ENCODE data around the gene MSH3.

GRCh38 chr5:80825786-80826460, 171.5 kb downstream of the MSH3 start:
- TF ChIP-seq, protein P1, sequence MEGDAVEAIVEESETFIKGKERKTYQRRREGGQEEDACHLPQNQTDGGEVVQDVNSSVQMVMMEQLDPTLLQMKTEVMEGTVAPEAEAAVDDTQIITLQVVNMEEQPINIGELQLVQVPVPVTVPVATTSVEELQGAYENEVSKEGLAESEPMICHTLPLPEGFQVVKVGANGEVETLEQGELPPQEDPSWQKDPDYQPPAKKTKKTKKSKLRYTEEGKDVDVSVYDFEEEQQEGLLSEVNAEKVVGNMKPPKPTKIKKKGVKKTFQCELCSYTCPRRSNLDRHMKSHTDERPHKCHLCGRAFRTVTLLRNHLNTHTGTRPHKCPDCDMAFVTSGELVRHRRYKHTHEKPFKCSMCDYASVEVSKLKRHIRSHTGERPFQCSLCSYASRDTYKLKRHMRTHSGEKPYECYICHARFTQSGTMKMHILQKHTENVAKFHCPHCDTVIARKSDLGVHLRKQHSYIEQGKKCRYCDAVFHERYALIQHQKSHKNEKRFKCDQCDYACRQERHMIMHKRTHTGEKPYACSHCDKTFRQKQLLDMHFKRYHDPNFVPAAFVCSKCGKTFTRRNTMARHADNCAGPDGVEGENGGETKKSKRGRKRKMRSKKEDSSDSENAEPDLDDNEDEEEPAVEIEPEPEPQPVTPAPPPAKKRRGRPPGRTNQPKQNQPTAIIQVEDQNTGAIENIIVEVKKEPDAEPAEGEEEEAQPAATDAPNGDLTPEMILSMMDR (IDR thresholded peaks at IDR 0.05) = no peak
- TF ChIP-seq POLR2A (IDR thresholded peaks at IDR 0.05) = no peak

Data from testis (tissue), 2 donors.